Posterior vena cava (tissue), 2 donors: ENCODE measurements around the gene ELP2. TPM values are rescaled to one million over a fixed set of nuclear protein-coding genes. Genes with fewer than 3 reads are reported as not detected.
"Not testable (repeated sequence)": the region's sequence is repeated elsewhere in the genome, so short reads cannot be mapped to it uniquely, and the experiment has no call there.

Source experiments
- DNase-seq: peaks from one replicate; pipeline ENCODE4 v3.0.0-alpha.2; 2020; ENCODE audit warnings: low spot score
- intact Hi-C, 2 donors: fragments of 100-400 bp; cut with DNase I; formaldehyde crosslinking; loops; one replicate each; pipeline versions ENCODE4 v1.14.1 to v1.14.2; 2022 to 2023
- total RNA-seq, 2 donors: library from RNA; stranded (reverse); fragmentation: NEBNext Ultra II Directional; extraction: Animal tissue kit (Norgen Biotek cat#: 25700); gene quantifications; one replicate each; pipeline ENCODE4 v1.2.1, GENCODE V29; 2021
- donor health status: DM: yes; HTN: yes; CAD: no.
- donor health status: DM: yes; HTN: yes; CAD: no.

Gene ELP2
- total RNA-seq, 2 donors from 2014 or later: 58.2 to 65.6 TPM

- no peak for DNase-seq
- intact Hi-C loops: no loop called here
These were observed 17.4 kb upstream of the ELP2 start for GRCh38 chr18:36112302-36112701.

- intact Hi-C loops: no loop called here
These were observed 15.4 kb upstream of the ELP2 start for GRCh38 chr18:36114251-36114650.

GRCh38 chr18:36114738-36115137 lies 15.0 kb upstream of the ELP2 start:
- DNase-seq: no peak
- intact Hi-C loops: no loop called here

More at GRCh38 chr18:36114251-36114650, 15.4 kb upstream of the ELP2 start:
- DNase-seq: no peak

- intact Hi-C loops, DNase-seq: not testable (repeated sequence)
These were observed 12.9 kb upstream of the ELP2 start for GRCh38 chr18:36116771-36117170.

DNA sequence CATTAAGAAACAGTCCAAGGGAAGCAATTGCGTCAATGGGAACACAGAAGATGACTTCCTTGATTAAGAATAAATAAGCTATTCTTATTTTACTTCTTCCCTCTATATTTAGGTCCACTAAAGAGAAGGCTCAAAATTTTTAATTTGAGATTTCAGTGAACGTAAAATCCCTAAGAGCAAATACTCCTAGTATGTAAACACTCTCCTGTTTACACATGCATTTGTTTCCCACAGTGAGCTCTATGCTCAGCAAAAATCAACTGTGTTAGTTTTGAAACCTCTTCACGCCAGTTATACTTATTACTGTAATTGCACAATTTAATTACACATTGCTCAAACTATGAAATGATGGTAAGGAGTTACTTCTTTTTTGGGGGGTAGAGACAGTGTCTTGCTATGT lies 9.4 kb upstream of the ELP2 start:
- no peak for DNase-seq
- intact Hi-C loops: no loop called here

DNA sequence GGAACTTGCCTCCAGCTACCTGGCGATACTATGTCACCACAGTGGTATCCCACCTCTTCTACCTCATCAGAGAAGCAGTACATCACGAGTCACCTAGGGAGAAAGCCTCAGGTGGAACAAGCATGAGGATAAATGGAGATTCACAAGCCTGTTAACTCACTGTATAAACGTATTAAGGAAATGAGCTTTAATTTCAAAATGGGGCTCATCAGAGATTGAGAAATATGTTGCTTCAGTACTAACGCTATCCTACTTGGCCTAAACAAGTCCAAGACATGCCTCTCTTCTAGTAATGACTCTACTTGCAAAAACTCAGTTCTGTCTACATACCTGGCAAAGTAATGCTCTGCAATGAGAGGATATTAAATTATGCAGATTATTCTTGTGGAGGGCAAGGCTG lies 4.9 kb upstream of the ELP2 start:
- no peak for DNase-seq
- intact Hi-C loops: no loop called here

DNA sequence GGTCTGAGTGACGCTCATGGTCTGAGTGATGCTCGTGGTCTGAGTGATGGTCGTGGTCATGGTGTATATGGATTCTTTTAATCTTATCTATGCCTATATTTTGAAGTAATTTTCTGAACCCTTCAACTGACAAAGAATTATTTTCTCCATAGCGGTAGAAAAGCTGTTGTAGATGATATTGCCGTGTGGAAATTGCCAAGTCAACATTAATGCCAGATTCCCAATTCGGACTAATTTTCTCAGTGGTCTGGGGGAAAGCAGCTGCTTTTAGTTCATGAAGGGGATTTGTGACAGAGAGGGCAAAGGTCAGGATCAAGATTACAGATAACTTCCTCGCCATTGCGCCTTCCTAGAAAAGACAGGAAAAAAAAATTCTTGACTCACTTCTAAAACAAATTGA lies 3.0 kb upstream of the ELP2 start:
- intact Hi-C loops: no loop called here

GRCh38 chr18:36127836-36128529 lies 1.7 kb upstream of the ELP2 start:
- intact Hi-C loops: no loop called here
- no peak for DNase-seq

More for the DNA sequence above, 3.0 kb upstream of the ELP2 start:
- DNase-seq: no peak

GRCh38 chr18:36128530-36128870 lies 1.2 kb upstream of the ELP2 start:
- intact Hi-C loops: no loop called here
- no peak for DNase-seq

- DNase-seq: no peak
- intact Hi-C loops: no loop called here
These were observed 796 bp upstream of the ELP2 start for GRCh38 chr18:36128907-36129299.

GRCh38 chr18:36130039-36130831 lies 536 bp downstream of the ELP2 start:
- intact Hi-C loops: no loop called here
- no peak for DNase-seq

- no peak for DNase-seq
- intact Hi-C loops: no loop called here
These were observed 1.4 kb downstream of the ELP2 start for GRCh38 chr18:36130883-36131653.

DNA sequence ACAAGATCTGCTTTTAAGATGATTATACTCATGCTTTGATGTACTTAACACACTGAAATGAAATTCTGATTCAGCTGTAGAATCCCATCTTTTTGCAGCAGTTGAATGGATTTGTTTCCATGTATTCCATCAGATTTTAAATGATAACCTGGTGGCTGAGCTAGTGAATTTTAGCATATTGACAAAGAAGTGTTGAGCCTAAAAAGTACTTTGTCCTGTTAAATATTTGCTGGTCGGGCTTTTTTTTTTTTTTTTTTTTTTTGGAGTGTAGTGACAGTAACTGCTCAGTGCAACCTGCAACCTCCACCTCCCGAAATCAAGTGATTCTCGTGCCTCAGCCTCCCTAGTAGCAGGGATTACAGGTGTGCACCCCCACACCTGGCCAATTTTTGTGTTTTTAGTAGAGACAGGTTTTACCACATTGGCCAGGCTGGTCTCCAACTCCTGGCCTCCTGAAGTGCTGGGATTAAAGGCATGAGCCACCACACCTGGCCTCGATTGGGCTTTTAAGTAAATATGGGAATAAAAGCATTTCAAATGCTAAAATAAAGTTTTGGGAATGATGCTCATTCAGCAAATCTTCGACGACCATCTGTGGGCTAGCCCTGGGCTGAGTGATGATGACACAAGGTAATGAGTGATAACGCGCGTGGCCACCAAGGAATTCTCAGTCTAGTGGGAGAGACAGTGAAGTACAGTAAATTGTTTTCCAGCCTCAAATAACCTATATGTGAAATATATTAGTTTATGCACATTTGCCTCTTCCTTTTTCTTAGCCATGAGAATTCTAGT lies 2.2 kb downstream of the ELP2 start:
- intact Hi-C loops: no loop called here
- no peak for DNase-seq

DNA sequence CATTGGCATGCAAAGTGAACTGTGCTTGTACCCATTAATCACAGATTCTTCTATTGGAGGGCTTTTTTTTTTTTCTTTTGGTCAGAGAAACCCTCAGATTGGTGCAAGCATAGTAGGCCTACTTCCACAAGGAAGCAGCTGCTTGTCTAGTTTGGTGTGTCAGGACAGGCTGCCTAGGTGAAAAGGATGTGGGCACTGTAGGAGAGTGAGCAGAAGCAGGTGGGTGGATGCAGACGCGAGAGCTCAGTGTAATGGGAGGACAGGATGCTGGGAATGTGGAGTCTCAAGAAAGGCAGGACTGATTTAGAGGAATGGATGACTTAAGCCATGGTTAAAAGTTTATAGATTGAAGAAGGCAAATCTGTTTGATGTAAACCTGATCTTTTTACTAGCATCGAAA lies 3.1 kb downstream of the ELP2 start:
- intact Hi-C loops: no loop called here
- DNase-seq: no peak

- intact Hi-C loops: no loop called here
These were observed 5.6 kb downstream of the ELP2 start for GRCh38 chr18:36135264-36135663.

GRCh38 chr18:36139245-36139644 lies 9.5 kb downstream of the ELP2 start:
- intact Hi-C loops: no loop called here

More at GRCh38 chr18:36135264-36135663, 5.6 kb downstream of the ELP2 start:
- DNase-seq: no peak

GRCh38 chr18:36141576-36141975 lies 11.9 kb downstream of the ELP2 start:
- DNase-seq: no peak
- intact Hi-C loops: no loop called here

More at GRCh38 chr18:36139245-36139644, 9.5 kb downstream of the ELP2 start:
- no peak for DNase-seq

- DNase-seq: no peak
- intact Hi-C loops: no loop called here
These were observed 13.1 kb downstream of the ELP2 start for GRCh38 chr18:36142751-36143150.

DNA sequence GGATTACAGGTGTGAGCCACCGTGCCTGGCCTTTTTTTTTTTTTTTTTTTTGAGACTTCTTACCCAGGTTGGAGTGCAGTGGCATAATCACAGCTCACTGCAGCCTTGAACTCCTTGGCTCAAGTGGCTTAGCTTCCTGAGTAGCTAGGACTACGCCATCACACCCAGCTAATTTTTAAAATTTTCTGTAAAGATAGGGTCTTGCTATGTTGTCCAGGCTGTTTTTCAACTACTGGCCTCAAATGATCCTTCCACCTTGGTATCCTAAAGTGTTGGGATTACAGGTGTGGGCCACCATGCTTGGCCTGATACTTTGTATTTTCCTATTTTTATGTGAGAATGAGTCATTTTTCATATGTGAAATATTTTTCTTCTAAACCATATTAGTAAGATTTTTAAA lies 13.7 kb downstream of the ELP2 start:
- no peak for DNase-seq
- intact Hi-C loops: no loop called here
